ENCODE results near the gene TUBB2B. TPM values are rescaled to one million over a fixed set of nuclear protein-coding genes. Genes with fewer than 3 reads are reported as not detected.

TUBB2B gene
- total RNA-seq (10 to 100 TPM; 12.7 to 24.9 (median 23.0) TPM), polyA plus RNA-seq (10 to 100 TPM in 1 of 3 donors, 1 to 10 TPM in 2; 2.3 to 11.2 (median 2.4) TPM)

GRCh38 chr6:3227363-3228045 lies at the start of gene TUBB2B:
TUBB2B (minus strand) TSS chr6:3227653; CDS start chr6:3227543, 110 bp downstream.
- TF ChIP-seq POLR2AphosphoS5 (IDR thresholded peaks at IDR 0.05) = peak in 3 of 4 donors; percentile 15 to 26 (median 19)
- TF ChIP-seq EP300 (IDR thresholded peaks at IDR 0.05) = no peak
- TF ChIP-seq, protein P1, sequence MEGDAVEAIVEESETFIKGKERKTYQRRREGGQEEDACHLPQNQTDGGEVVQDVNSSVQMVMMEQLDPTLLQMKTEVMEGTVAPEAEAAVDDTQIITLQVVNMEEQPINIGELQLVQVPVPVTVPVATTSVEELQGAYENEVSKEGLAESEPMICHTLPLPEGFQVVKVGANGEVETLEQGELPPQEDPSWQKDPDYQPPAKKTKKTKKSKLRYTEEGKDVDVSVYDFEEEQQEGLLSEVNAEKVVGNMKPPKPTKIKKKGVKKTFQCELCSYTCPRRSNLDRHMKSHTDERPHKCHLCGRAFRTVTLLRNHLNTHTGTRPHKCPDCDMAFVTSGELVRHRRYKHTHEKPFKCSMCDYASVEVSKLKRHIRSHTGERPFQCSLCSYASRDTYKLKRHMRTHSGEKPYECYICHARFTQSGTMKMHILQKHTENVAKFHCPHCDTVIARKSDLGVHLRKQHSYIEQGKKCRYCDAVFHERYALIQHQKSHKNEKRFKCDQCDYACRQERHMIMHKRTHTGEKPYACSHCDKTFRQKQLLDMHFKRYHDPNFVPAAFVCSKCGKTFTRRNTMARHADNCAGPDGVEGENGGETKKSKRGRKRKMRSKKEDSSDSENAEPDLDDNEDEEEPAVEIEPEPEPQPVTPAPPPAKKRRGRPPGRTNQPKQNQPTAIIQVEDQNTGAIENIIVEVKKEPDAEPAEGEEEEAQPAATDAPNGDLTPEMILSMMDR (IDR thresholded peaks at IDR 0.05) = no peak
- no peak for TF ChIP-seq POLR2A (IDR thresholded peaks at IDR 0.05)
- H3K9me3 ChIP-seq = no peaks in the 10 kb centered on the region
- peaks cover 19 to 59% (median 42%) of the 10 kb centered on the region in 3 donors for H3K27me3 ChIP-seq
- peak; percentile 73 for DNase-seq
- peaks cover 0 to 56% (median 50%) of the 10 kb centered on the region in 4 donors for H3K4me1 ChIP-seq
- peak within 1 kb of the TSS; percentile 32 to 56 (median 48) for H3K4me3 ChIP-seq
- no peaks in the 10 kb centered on the region for H3K36me3 ChIP-seq
- WGBS, 2 donors = 1% methylated on average over 66 of the region's 66 CpGs
- intact Hi-C loops (cut with DNase I) = no loop called here
- peak within 1 kb of the TSS in 3 of 4 donors; percentile 42 to 91 (median 45) for H3K27ac ChIP-seq

DNA sequence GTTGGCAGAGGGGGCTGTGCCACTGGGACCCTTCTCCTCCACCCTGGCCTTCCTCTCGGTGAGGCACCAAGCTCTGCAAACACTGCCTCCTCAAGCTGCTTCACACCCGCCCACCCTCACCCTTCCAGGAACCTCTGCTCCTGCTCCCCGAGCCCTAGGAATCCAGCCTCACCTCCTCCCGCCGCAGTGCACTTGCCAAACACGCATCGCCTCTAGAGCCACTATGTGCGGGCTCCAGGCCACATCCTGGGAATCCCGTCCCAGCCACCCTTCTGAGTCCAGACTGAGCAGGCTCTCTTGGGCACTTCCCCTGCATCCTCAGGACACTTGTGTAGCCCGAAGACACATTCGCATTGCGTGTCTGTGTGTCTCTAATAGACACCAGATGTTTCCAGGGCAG lies 49.8 kb upstream of the TUBB2B start:
- no peak for TF ChIP-seq POLR2AphosphoS5 (IDR thresholded peaks at IDR 0.05)
- TF ChIP-seq POLR2A (IDR thresholded peaks at IDR 0.05) = no peak
- TF ChIP-seq, protein P1 (IDR thresholded peaks at IDR 0.05) = no peak
- no peak for TF ChIP-seq EP300 (IDR thresholded peaks at IDR 0.05)
- peaks cover 0 to 28% (median 14%) of the 10 kb centered on the region in 4 donors for H3K4me1 ChIP-seq
- H3K27me3 ChIP-seq = no peaks in the 10 kb centered on the region
- WGBS, 2 donors = 90 to 92% methylated on average over 12 of the region's 12 CpGs
- intact Hi-C loops (cut with DNase I) = no loop called here
- DNase-seq = peak; percentile 53
- peaks cover 0 to 21% (median 0%) of the 10 kb centered on the region in 4 donors for H3K36me3 ChIP-seq
- no peak overlapping the region for H3K27ac ChIP-seq
- no peaks in the 10 kb centered on the region for H3K9me3 ChIP-seq
- no peak overlapping the region for H3K4me3 ChIP-seq

DNA sequence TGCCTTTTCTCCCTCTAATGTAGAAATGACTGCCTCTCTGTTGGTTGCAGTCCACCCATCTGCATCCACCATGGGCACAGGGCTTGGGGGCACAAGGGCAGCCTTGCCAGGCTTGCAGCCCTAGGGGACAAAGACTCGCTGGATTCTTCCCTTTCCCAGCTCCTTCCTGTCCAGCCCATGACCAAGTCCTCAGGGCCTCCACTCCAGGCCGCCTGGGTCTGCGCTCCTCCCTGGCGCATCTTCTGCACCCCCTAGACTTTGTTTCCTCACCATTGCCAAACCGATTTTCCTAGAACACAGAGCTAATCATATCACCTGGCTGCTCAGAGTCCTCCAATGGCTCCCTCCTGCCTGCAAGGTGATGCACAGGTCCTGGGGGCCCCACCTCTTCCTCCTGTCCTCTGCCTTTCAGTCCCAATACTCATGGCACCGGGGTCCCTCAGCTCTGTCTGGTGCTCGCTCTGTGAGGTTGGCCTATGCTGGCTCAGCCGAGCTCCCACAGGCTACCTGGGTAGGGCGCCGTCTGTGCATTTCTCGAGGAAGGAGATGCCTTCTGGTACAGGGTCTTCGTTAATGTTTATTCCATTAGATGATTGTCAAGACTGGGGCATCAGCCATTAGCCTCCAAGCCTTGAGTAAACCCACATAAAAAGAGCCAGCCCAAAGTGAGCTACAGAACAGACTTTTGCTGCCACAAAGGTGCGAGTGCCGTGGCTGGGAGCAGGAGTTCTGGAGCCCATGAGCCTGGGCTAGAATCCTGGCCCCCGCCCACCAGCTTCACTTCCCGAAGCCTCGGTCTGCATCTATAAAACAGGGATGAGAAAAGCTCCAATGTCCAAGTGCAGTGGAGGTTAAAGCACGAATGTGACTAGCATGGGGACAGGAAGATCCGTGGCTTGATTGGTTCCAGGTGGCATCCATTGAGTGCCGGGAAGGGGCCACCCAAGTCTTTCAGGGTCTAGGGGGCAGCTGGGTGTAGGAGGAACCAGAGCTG lies 49.0 kb upstream of the TUBB2B start:
- H3K4me3 ChIP-seq = no peak overlapping the region
- intact Hi-C loops (cut with DNase I) = no loop called here
- 87 to 89% methylated on average over 20 of the region's 20 CpGs for WGBS, 2 donors
- H3K27ac ChIP-seq = no peak overlapping the region
- H3K9me3 ChIP-seq = no peaks in the 10 kb centered on the region
- no peak for TF ChIP-seq EP300 (IDR thresholded peaks at IDR 0.05)
- TF ChIP-seq, protein P1 (IDR thresholded peaks at IDR 0.05) = no peak
- no peak for TF ChIP-seq POLR2A (IDR thresholded peaks at IDR 0.05)
- no peak for TF ChIP-seq POLR2AphosphoS5 (IDR thresholded peaks at IDR 0.05)
- peaks cover 0 to 21% (median 6%) of the 10 kb centered on the region in 4 donors for H3K4me1 ChIP-seq
- peaks cover 0 to 29% (median 4%) of the 10 kb centered on the region in 4 donors for H3K36me3 ChIP-seq
- peak; percentile 60 for DNase-seq
- H3K27me3 ChIP-seq = no peaks in the 10 kb centered on the region

DNA sequence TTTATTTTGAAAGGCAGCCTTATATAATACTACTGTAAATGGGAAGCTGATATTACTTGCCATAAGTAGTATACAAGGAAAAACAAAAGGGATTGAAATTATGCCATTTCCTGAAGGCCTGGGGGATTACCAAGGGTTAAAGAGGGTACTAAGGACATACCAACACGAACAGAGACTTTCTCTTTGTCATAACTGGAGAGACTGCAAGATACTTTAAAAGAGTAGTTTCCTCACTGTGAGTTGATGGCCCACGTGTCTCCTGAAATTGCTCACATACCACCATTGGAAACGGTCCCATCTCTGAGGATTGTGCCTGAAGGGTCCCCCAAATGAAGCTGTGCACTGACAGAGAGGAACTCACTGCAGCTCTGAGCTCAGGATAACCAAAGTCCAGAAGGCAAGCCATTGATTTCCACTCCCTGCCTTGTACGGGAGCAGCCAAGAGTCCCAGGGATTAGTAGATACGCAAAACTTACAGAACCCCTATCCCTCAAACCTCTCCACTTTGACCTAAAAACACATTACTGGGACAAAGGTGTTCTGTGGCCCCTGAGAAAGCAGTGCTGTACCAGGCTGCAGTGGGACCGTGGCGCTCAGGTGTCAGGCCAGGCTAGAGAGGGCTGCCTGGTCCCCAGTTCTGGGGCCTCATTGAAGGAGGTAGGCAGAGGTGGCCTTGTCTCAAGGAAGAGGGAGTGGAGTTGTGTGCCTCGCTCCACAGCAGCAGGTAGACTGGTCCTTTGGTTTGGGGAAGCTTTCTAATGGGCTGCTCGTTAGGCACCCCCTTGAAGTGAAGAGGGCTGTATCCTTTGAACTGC lies 46.5 kb upstream of the TUBB2B start:
- intact Hi-C loops (cut with DNase I) = no loop called here
- Histone ChIP-seq H3K9me3 (no peaks in the 10 kb centered on the region), H3K36me3 (peaks cover 0 to 54% (median 8%) of the 10 kb centered on the region in 4 donors), H3K4me1 (peaks cover 0 to 8% (median 0%) of the 10 kb centered on the region in 4 donors), H3K4me3 (no peak overlapping the region), H3K27ac (no peak overlapping the region), H3K27me3 (no peaks in the 10 kb centered on the region)
- 84 to 87% methylated on average over 9 of the region's 9 CpGs for WGBS, 2 donors
- TF ChIP-seq EP300 (IDR thresholded peaks at IDR 0.05) (no peak), POLR2AphosphoS5 (IDR thresholded peaks at IDR 0.05) (no peak), POLR2A (IDR thresholded peaks at IDR 0.05) (no peak)
- TF ChIP-seq, protein P1 (IDR thresholded peaks at IDR 0.05) = no peak
- DNase-seq = no peak

Data from sigmoid colon (tissue), 7 donors.